Tibial nerve (tissue), 4 donors: ENCODE data around the gene ADAMTS17. TPM values are rescaled to one million over a fixed set of nuclear protein-coding genes. Genes with fewer than 3 reads are reported as not detected.

Experiments
- DNase-seq, 2 donors: peaks; one replicate each; pipeline ENCODE4 v3.0.0-alpha.2; 2019; ENCODE audit warnings: low spot score in 2 of 2
- H3K27ac ChIP-seq, 4 donors: fragments of 200-600 bp; sonication (generic) in 3 of 4; one replicate each; pipeline ENCODE4 v1.5.1; 2017 to 2019; ENCODE audit warnings: mild to moderate bottlenecking in 1 of 4
- H3K27me3 ChIP-seq, 2 donors: fragments of 200-600 bp; sonication (generic) in 1 of 2; one replicate each; pipeline versions ENCODE4 v1.5.1 to v1.6.0; 2017 to 2019
- H3K36me3 ChIP-seq, 3 donors: fragments of 200-600 bp; sonication (generic); one replicate each; pipeline ENCODE4 v1.5.1; 2018 to 2019
- H3K4me1 ChIP-seq, 4 donors: fragments of 200-600 bp; sonication (generic) in 3 of 4; one replicate each; pipeline ENCODE4 v1.5.1; 2017 to 2019
- H3K4me3 ChIP-seq, 4 donors: fragments of 200-600 bp; sonication (generic) in 3 of 4; one replicate each; pipeline ENCODE4 v1.5.1; 2017 to 2019; ENCODE audit warnings: mild to moderate bottlenecking in 1 of 4, moderate library complexity in 1 of 4
- H3K9me3 ChIP-seq, 4 donors: fragments of 200-600 bp; sonication (generic) in 3 of 4; one replicate each; pipeline ENCODE4 v1.5.1; 2017 to 2019
- EP300 ChIP-seq, 2 donors: sonication (generic); formaldehyde crosslinking; IDR thresholded peaks; one replicate each; pipeline ENCODE4 v1.6.1; 2017; ENCODE audit warnings: antibody characterized with exemption in 2 of 2, mild to moderate bottlenecking in 1 of 2
- POLR2A ChIP-seq, 2 donors: fragments of 450-650 bp; IDR thresholded peaks; one replicate each; pipeline ENCODE4 v1.6.1; 2017; ENCODE audit warnings: antibody characterized with exemption in 2 of 2, mild to moderate bottlenecking in 2 of 2, moderate library complexity in 2 of 2
- WGBS, 2 donors: methylation state at CpG; one replicate each; pipeline ENCODE4 v1.1.5; 2018; 5-methylcytosine and 5-hydroxymethylcytosine counted together
- total RNA-seq, 4 donors: library from RNA; depleted of rRNA; stranded (reverse); fragments of >200 nt; gene quantifications; one replicate each; pipeline ENCODE4 v1.1.0, GENCODE V29; 2016
- TF ChIP-seq, protein P1 (sequence below), 5 experiments: fragments of 200-600 bp in 3 of 5; fragments of 450-650 bp in 2 of 5; sonication (generic) in 3 of 5; IDR thresholded peaks; one replicate each; pipeline ENCODE4 v1.5.1; 2016 to 2019; ENCODE audit warnings: antibody characterized with exemption in 5 of 5, mild to moderate bottlenecking in 3 of 5, moderate library complexity in 2 of 5

Gene ADAMTS17
- total RNA-seq, 4 donors from 2014 or later: 0.66 to 5.5 (median 3.7) TPM

DNA sequence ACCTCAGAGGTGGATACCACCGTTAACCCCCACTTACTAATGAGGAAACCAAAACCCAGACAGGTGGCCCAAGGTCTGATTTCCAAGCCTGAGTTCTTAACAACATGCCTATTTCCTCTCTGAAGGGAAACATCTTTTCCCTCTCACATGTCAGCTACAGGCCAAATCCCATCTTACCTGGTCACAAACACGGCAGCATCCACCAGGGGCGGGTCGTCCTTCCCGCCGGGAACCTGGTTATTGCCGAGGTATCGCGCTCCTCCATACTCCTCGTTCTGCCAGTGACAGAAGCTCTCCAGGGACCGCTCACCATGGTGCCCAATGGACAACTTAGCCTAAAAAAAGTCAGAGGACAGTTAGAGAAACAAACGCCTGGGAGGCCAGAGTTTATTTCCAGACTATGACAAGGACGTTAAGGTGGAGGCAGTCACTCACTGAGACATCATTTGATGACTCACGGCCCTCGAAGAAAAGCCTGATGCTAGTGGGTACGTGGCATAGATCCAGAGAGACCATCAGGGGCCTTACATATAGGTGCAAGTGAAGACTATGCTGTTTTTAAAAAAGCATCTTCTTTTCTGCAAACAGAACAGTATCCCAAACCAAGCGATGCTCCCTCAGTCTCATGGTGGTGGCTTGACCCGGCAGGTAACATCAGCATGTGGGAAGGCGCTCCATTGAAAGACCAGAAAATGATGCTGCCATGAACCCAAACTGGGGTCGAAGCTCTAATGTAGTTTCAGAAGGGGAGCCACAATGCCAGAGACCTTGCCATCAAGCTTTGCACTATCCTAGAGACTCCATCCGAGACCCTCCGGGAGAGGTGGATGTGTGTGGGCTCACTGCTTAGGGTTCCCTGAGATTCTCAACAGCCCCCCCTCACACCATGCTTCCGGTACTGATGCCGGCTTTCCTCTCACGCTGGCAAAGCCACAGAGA, 80.2 kb downstream of the ADAMTS17 start:
- H3K4me1 ChIP-seq: no peaks in the 10 kb centered on the region
- H3K27me3 ChIP-seq: no peaks in the 10 kb centered on the region
- H3K9me3 ChIP-seq: no peaks in the 10 kb centered on the region
- H3K36me3 ChIP-seq: no peaks in the 10 kb centered on the region
- no peak overlapping the region for H3K4me3 ChIP-seq
- DNase-seq: no peak
- 84 to 85% methylated on average over 25 of the region's 25 CpGs for WGBS, 2 donors
- TF ChIP-seq POLR2A (IDR thresholded peaks at IDR 0.05): no peak
- TF ChIP-seq EP300 (IDR thresholded peaks at IDR 0.05): no peak
- TF ChIP-seq, protein P1, sequence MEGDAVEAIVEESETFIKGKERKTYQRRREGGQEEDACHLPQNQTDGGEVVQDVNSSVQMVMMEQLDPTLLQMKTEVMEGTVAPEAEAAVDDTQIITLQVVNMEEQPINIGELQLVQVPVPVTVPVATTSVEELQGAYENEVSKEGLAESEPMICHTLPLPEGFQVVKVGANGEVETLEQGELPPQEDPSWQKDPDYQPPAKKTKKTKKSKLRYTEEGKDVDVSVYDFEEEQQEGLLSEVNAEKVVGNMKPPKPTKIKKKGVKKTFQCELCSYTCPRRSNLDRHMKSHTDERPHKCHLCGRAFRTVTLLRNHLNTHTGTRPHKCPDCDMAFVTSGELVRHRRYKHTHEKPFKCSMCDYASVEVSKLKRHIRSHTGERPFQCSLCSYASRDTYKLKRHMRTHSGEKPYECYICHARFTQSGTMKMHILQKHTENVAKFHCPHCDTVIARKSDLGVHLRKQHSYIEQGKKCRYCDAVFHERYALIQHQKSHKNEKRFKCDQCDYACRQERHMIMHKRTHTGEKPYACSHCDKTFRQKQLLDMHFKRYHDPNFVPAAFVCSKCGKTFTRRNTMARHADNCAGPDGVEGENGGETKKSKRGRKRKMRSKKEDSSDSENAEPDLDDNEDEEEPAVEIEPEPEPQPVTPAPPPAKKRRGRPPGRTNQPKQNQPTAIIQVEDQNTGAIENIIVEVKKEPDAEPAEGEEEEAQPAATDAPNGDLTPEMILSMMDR (IDR thresholded peaks at IDR 0.05): no peak
- H3K27ac ChIP-seq: no peak overlapping the region

DNA sequence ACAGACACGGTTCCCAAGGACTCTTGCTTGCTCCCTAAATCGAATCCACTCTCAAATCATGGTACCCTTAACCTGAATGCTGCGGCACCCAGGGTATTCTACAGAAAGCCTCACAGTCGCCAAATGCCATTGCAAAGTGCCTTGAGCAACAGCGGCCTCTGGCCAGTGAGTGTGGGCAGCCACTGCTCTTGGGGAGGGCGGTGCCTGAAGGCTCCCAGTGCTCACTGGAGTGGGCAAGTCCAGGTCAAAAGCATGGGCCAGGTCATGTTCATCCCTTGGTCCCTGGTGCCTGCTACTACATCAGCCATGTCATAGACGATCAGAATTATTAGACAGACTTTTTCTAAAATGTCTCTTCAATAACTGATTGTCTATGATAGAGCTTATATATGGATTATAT, 82.5 kb downstream of the ADAMTS17 start:
- TF ChIP-seq EP300 (IDR thresholded peaks at IDR 0.05) (no peak), POLR2A (IDR thresholded peaks at IDR 0.05) (no peak)
- TF ChIP-seq, protein P1 (IDR thresholded peaks at IDR 0.05): no peak
- Histone ChIP-seq H3K27ac (no peak overlapping the region), H3K36me3 (no peaks in the 10 kb centered on the region), H3K4me3 (no peak overlapping the region), H3K27me3 (no peaks in the 10 kb centered on the region), H3K9me3 (no peaks in the 10 kb centered on the region), H3K4me1 (no peaks in the 10 kb centered on the region)
- no peak for DNase-seq
- WGBS, 2 donors: 88 to 92% methylated on average over 7 of the region's 7 CpGs

DNA sequence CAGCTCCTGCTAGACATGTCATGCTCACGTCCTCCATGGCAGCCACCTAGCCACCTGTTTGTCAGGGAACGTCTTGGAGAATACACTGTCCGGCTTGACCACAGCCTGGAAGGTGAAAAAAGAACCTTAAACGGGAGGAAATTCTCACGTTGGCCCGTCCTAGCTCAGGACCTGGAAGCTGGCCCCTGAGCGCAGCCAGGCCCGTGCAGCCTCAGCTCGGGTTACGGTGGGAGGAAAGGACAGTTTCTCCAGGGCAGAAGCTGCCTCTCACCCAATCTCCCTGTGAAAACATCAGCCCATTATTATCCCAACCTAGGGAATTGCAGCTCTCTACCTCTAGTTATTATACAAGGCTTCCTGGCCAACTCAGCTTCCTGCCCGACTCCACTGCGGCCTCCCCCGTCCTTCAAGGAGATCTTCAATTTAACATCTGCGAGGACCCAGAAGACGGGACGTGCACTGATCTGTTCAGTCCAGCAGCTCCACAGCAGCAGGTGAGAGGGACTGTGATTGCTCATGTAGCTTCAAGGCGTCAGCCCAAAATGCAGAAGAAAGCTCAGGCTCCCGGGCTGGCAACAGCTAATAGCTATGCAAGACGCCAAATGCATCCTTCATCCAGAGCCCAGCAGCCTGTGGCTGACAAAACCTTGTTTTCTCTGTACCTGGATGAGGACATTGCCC, 84.7 kb downstream of the ADAMTS17 start:
- TF ChIP-seq, protein P1 (IDR thresholded peaks at IDR 0.05): no peak
- TF ChIP-seq POLR2A (IDR thresholded peaks at IDR 0.05): no peak
- no peak for TF ChIP-seq EP300 (IDR thresholded peaks at IDR 0.05)
- Histone ChIP-seq H3K4me1 (no peaks in the 10 kb centered on the region), H3K4me3 (no peak overlapping the region), H3K9me3 (no peaks in the 10 kb centered on the region), H3K27me3 (no peaks in the 10 kb centered on the region), H3K27ac (no peak overlapping the region), H3K36me3 (no peaks in the 10 kb centered on the region)
- 84% methylated on average over 17 to 19 of the region's 19 CpGs for WGBS, 2 donors
- DNase-seq: no peak

DNA sequence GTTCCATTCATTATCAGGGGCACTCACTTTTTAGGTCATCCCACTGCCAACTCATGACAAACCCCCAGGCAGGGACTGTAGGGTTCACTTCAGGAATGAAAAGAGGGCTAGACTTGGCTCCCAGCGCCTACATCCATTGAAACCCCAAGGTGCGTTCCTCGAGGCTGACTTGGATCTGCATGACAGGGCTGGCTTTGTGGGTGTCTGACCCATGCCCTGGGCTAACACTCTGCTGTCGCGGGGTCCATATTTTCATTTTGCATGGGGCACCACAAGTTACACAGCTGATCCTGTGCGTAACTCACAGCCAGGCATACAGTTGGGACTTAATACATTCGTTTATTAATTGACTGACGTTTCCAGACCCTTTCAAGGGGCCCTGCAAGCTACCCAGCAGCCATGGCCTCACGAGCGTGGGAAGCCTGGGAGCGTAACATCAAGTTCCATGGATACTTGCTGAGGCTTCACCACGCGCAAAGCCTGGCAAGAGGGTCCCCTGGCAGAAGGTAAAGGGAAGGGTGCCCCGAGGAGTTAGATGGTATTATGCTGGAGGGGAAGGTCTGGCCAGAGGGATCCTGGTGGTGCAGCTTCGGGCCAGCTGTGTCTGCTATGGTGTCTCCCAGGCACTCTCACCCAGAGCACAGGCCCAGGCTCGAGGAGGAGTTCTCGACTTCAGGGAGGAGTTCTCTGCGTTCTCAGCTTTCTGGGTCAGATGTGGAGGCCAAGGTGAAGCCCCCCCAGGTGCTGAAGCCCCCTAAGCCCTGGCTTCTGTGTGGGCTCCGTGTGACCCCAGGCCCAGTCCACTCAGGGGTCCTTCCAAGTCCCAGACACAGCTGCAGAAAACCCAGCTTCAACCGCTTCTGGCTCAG, 85.4 kb downstream of the ADAMTS17 start:
- Histone ChIP-seq H3K27me3 (no peaks in the 10 kb centered on the region), H3K36me3 (no peaks in the 10 kb centered on the region), H3K27ac (no peak overlapping the region), H3K4me3 (no peak overlapping the region), H3K9me3 (no peaks in the 10 kb centered on the region), H3K4me1 (no peaks in the 10 kb centered on the region)
- TF ChIP-seq, protein P1 (IDR thresholded peaks at IDR 0.05): no peak
- no peak for TF ChIP-seq EP300 (IDR thresholded peaks at IDR 0.05)
- TF ChIP-seq POLR2A (IDR thresholded peaks at IDR 0.05): no peak
- no peak for DNase-seq
- WGBS, 2 donors: 91 to 94% methylated on average over 17 to 18 of the region's 20 CpGs
